Measurements from ENCODE around the gene GABRG3.

DNA sequence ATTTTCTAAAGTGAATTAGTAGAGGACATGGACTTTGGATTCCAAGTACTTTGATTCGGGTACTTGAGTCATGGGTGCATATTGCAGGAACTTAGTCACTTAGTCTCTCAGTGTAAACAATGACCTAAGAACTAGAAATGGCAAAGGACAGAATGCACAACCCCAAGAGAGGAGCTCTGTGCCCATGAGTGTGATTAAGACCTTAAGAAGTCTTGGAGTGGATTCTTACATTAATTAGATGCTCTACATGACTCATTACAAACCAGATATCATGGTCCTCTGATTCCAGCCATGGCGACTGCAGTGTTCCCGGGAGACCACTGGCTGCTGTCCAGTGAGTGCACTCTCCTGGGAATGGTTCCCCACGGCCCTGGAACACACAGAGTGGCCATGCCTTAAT is 251.5 kb downstream of the GABRG3 start:
- TF ChIP-seq, protein P1, sequence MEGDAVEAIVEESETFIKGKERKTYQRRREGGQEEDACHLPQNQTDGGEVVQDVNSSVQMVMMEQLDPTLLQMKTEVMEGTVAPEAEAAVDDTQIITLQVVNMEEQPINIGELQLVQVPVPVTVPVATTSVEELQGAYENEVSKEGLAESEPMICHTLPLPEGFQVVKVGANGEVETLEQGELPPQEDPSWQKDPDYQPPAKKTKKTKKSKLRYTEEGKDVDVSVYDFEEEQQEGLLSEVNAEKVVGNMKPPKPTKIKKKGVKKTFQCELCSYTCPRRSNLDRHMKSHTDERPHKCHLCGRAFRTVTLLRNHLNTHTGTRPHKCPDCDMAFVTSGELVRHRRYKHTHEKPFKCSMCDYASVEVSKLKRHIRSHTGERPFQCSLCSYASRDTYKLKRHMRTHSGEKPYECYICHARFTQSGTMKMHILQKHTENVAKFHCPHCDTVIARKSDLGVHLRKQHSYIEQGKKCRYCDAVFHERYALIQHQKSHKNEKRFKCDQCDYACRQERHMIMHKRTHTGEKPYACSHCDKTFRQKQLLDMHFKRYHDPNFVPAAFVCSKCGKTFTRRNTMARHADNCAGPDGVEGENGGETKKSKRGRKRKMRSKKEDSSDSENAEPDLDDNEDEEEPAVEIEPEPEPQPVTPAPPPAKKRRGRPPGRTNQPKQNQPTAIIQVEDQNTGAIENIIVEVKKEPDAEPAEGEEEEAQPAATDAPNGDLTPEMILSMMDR (IDR thresholded peaks at IDR 0.05): no peak
- TF ChIP-seq POLR2A (IDR thresholded peaks at IDR 0.05): no peak
